NB4 (cell line): ENCODE data around the gene NTN3.

ENCODE experiments used
- DNase-seq: peaks from one replicate; pipeline ENCODE4 v3.0.0; 2010; ENCODE audit warnings: low read depth
- H3K4me3 ChIP-seq: one replicate; pipeline ENCODE4 v1.5.1; 2011; ENCODE audit warnings: mild to moderate bottlenecking, low read depth, low read length, moderate library complexity
- CTCF ChIP-seq: IDR thresholded peaks from one replicate; pipeline ENCODE4 v1.5.1; 2012; ENCODE audit warnings: low read depth, low read length
- MYC ChIP-seq: IDR thresholded peaks from 2 replicates; pipeline ENCODE4 v1.6.1; 2011; ENCODE audit warnings: low read depth, low read length
- POLR2A ChIP-seq: IDR thresholded peaks from 2 replicates; pipeline ENCODE4 v1.6.1; 2011; ENCODE audit warnings: mild to moderate bottlenecking; ENCODE audit not compliant: insufficient read length; ENCODE audit errors: extremely low read depth
- TF ChIP-seq, protein P1 (sequence below): IDR thresholded peaks from 2 replicates; pipeline ENCODE4 v1.6.1; 2011; ENCODE audit warnings: low read depth, low read length

The NTN3 gene

GRCh38 chr16:2511128-2511800 is 40.2 kb downstream of the NTN3 start:
- no peak overlapping the region for H3K4me3 ChIP-seq
- TF ChIP-seq POLR2A (no peak), CTCF (no peak), MYC (no peak)
- TF ChIP-seq, protein P1, sequence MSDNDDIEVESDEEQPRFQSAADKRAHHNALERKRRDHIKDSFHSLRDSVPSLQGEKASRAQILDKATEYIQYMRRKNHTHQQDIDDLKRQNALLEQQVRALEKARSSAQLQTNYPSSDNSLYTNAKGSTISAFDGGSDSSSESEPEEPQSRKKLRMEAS = no peak
- DNase-seq = no peak

DNA sequence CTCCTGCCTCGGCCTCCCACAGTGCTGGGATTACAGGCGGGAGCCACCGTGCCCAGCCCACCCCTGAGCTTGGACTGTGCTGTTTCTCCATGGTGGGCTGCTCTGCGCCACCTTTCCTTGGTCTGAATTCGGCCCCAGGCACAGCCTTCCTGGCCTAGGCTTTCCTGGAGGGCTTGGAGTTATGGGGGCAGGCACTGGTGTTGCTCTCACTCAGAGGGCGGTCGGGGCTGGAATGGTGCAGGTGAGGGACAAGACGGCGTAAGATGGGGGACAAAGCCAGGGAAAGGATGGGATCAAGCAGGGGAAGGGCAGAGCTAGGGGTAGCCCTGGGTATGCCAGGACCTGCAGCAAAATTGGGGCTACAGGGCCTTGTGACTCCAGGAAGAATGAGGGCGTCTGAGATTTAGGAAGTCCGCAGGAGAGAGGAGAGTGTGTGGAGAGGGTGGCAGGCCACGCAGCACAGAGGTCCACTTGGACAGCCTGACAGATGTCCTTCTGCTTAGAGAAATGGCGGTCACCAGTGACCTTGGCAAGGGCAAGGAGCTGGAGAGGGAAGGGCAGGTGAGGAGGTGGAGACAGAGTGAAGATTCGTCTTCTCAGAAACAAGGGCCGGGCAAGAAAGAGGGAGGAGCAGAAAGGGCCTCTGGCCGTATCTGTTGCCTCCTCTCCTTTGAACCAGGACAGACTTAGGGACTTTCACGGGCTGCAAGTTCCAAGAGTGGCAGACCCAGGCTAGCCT is 41.1 kb downstream of the NTN3 start:
- H3K4me3 ChIP-seq = no peak overlapping the region
- TF ChIP-seq CTCF = no peak
- TF ChIP-seq, protein P1 = no peak
- no peak for TF ChIP-seq MYC
- no peak for TF ChIP-seq POLR2A
- DNase-seq = no peak

DNA sequence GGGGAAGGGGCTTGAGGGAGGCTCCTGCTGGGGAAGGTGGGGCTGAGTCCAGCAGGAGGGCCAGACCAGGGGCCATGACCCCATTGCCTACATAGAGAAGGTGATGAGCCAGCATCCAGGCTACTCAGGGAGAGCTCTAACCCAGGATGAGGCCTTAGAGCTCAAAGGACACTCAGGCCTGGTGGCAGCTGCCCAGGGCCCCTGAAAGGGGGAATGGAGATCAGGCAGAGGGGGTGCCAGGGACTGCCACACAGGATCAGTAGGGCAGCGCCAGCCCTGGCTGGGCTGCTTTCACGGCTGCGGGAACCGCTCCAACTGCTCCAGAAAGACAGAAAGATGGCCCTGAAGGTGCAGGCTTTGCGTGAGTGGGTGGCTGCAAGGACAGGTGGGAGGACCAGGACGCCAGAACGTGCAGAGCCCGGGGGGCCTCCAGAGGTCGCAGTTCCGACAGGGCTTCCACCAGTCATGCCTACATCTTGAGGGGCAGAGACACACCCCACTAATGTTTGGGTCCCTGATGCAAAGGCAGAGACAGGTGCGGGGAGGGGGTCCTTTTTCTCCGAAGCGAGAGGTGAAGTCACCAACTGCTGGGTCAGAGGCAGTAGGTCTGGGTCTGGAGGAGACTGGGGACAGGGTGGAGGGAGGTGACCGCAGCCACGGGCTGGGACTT is 41.8 kb downstream of the NTN3 start:
- no peak overlapping the region for H3K4me3 ChIP-seq
- TF ChIP-seq MYC (no peak), CTCF (peak; percentile 12), POLR2A (no peak)
- TF ChIP-seq, protein P1 = no peak
- peak; percentile 41 for DNase-seq

GRCh38 chr16:2513405-2514332 is 42.6 kb downstream of the NTN3 start, which contains the start of gene ATP6V0C:
TSS of gene ATP6V0C (plus strand) at chr16:2513952. CDS start at chr16:2514104, 152 bp downstream.
- peak; percentile 90 for DNase-seq
- TF ChIP-seq, protein P1 = peak; percentile 71
- TF ChIP-seq POLR2A (peak; percentile 65), MYC (peak; percentile 30; the same call in 1 of the 2 replicates), CTCF (no peak)
- peak within 1 kb of the TSS; percentile 78 for H3K4me3 ChIP-seq

DNA sequence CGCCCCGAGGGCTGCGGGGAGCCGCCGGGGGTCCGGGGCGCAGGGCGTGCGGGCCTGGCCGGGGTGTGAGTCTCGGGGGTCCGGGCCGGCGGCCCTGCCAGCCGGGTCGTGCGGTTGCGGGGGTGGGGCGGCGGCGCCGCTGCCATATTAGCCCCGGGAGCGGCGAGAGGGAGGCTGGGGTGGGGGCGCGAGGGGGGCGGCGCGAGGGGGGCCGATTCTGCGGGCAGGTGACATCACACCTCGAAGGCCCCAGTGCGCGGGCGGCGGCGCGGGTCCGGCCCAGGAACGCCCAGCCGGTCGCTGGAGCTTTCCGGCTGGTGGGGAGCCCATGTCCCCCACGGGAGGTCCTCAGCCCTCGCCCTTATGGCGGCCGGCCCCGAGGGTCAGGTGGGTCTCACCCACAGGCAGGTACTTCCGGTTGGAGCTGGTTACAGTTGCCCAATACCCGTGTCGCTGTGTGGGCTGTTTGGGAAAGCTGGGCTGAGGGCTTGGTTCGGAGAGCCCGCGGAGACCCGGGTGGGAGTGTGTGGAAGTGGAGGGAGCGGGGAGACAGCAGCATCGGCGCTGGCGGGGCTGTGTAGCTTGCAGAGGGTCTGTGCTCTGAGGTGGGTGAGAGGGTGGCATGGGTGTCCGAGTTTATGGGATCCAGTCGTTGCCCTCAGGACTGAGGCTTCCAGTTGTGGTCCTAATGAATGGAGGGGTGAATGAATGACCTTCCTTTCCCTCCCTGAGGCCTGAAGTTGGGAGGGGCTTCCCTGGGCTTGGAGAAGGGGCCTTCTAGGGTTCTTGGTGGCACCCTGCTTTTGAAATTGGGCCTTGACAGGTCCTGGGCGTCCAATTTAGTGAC is 43.5 kb downstream of the NTN3 start:
- DNase-seq = peak; percentile 45
- peak overlapping the region; percentile 78 for H3K4me3 ChIP-seq
- TF ChIP-seq MYC = no peak
- TF ChIP-seq, protein P1 = no peak
- TF ChIP-seq CTCF = no peak
- no peak for TF ChIP-seq POLR2A
